NCI-H1105 (cell line): Measurements from ENCODE around the gene PRRG2.
"Not testable (repeated sequence)": the region's sequence is repeated elsewhere in the genome, so short reads cannot be mapped to it uniquely, and the experiment has no call there.

Source experiments
- DNase-seq: peaks from one replicate; lab custom pipeline; 2025; lab: John Stamatoyannopoulos, UW

PRRG2 gene

DNA sequence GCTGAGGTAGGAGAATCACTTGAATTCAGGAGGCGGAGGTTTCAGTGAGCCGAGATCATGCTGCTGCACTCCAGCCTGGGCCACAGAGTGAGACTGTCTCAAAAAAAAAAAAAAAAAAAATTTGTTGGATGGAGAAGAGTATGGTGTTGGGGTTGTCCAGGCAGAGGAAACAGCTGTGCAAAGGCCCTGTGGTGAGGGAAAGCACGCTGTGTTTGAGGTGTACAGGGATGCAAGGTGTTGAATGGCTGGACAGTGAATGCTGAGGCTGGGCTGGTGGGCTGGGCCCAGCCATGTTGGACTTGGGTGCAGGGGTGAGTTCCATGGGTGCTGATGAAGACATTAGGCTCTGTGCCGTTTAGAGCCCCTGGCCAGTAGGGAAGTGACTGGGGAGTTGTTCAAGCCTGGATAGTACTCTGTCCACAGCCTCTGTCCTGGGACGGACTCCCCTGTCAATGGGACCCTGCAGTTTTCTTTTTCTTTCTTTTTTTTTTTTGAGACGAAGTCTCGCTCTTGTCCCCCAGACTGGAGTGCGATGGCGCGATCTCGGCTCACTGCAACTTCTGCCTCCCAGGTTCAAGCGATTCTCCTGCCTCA, 28.5 kb downstream of the PRRG2 start:
- no peak for DNase-seq

DNA sequence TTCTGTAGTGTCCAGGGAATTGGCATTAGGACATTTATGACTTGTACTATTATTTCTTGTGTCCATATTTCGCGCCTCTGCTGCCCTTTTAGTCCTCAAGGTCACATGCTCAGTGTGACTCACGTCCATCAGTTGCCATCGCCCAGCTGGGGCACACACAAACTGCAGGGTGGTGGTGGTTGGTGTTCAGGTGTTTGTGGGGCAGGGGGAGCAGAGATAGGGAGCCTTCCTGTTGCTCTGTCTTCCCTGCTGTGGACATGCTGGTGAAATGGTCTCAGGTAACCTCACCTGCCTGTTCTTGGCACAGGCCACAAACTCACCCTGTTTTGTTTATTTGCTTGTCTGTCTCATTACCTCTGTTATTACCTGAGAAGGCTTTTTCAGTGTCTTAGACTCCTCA, 32.3 kb downstream of the PRRG2 start:
- no peak for DNase-seq

DNA sequence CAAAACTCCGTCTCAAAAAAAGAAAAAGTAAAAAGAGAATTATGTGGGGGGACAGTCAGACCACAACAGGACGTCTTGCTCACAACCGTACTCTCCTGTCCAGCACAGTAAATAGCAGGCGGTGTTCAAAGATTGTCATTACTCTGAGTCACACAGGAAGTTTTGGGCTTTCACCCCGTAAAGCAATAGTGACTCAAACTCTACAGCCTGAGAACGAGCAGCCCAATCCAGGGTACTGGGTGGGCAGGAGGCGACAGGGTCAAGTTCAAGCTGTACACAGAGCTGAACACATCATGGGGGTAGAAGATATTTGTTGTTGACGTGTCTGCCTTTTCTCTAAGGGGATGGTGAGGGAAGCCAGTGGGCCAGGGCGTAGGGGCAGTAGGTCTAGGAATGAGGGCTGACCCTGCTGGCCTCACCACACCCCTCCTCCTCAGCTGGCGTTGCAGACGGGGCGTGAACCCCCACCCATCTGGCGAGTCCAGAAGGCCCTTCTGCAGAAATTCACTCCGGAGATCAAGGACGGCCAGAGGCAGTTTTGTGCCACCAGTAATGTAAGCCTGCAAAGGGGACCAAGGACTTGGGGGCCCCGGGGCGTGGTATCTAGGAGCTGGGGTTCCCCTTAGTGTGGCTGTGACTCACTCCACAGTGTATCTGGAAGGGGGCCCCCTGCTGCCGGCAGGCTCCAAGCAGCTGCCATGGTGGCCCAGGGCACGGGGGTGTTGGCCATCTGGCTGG, 33.1 kb downstream of the PRRG2 start:
- DNase-seq, result no peak

DNA sequence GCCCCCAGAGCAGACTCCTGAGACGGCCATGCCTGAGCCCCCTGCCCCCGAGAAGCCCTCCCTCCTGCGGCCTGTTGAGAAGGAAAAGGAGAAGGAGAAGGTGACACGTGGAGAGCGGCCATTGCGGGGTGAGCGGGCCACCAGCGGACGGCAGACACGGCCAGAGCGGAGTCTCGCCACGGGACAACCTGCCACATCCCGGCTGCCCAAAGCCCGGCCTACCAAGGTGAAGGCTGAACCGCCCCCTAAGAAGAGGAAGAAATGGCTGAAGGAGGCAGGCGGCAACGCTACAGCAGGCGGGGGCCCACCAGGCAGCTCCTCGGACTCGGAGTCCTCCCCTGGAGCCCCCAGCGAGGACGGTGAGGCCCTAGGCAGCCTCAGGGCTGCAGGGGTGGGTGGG, 34.7 kb downstream of the PRRG2 start:
- no peak for DNase-seq

DNA sequence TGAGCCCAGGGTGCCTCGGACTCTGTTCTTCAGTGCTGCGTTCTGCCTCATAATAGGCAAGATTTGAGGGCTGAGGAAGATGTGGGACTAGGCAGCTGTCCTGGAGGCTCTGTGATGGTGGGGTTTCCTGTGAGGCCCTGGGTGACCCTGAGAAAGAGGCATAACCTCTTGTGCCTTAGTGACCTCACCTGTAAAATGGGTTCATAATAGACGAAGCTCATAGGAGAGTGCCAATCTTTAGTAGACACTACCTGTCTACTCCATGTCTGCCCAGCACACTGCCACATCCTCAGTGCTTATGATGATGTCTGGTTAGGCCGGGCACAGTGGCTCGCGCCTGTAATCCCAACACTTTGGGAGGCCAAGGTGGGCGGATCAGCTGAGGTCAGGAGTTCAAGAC, 35.4 kb downstream of the PRRG2 start:
- no peak for DNase-seq

DNA sequence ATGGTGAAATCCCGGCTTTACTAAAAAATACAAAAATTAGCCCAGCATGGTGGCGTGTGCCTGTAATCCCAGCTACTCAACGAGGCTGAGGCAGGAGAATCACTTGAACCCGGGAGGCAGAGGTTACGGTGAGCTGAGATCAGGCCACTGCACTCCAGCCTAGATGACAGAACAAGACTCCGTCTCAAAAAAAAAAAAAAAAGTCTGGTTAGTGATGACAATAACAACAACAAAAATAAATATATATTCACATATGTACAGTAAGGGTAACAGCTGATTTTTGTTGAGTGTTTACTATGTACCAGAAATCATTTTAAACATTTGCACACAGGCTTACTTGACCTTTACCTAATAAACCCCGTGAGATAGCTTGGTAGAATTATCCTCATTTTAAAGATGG, 35.8 kb downstream of the PRRG2 start:
- DNase-seq, result no peak

DNA sequence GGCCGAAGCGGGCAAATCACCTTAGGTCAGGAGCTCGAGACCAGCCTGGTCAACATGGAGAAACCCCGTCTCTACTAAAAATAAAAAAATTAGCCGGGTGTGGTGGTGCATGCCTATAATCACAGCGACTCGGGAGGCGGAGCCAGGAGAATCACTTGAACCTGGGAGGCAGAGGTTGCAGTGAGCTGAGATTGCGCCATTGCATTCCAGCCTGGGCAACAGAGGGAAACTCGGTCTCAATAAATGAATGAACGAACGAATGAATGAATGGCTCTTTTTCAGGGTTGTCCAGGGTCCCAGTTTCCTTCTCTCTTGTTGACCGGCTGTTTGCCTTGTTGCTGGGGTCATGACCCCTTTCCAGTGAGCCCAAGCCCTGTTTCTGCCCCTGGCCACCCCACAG, 36.7 kb downstream of the PRRG2 start:
- DNase-seq, result not testable (repeated sequence)

DNA sequence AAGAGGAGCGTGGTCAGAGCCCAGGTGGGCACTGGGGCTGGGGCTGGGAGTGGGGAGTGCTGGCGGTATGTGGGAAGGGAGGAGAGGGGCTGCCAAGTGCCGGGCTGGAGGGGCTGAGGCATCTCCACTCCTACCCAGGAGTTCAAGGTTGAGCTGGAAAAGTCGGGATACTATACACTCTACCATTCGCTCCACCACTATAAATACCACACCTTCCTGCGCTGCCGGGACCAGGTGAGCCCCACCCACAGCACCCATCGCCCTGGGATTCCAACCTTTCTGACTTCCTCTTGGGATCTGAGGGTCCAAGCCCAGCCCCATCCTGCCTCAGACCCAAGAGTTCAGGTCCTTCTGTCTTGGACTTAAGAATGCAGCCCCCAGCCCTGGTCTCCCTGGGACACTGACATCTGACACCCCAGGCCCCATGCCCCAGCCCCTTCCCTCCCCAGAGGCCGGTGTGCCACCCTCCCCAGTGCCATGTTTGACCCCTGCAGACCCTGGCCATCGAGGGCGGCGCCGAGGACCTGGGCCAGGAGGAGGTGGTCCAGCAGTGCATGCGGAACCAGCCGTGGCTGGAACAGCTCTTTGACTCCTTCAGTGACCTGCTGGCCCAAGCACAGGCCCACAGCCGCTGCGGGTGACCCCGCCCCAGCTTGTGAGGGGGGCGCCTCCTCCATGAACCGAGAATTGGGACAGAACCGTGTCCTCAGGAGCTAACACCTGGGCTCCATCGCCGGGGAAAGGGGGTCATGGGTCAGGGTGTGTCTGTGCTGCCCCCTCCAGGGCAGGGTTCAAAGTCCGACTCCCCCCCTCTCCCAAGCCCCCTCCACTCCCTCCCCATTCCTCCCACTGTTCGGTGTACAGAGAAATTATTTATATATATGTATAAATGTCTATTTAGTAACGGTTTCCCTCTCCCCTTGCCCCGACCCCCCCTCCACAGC, 44.1 kb downstream of the PRRG2 start:
- DNase-seq, result no peak

DNA sequence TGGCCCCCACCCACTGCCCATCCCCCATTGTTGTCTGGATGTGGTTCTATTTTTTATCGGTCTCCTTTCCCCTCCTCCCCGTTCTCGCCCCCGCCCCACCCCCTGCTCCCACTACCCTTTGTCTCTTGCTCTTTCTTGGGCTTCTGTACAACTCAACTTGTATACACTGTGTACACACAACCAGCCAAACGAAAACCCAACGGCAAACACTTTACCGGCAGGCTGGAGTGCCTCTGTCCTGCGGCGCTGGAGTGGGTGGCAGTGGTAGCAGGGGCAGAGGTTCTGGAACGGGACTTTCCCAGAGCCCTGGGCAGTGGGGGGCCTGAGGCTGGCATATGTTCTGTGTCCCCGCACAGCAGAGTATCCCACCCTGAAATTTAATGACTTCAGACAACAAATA, 45.1 kb downstream of the PRRG2 start:
- no peak for DNase-seq

DNA sequence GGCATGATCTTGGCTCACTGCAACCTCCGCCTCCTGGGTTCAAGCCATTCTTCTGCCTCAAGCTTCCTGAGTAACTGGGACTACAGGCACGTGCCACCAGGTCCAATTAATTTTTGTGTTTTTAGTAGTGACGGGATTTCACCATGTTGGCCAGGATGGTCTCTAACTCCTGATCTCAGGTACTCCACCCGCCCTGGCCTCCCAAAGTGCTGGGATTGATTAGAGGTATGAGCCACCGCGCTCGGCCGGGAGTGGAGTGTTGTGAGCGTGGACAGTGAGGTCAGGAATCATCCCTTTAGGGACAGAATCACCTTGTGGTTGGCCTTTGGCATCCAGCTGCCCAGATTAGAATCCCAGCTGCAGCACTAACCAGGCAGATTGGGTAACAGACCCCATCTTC, 48.5 kb downstream of the PRRG2 start:
- DNase-seq, result no peak

DNA sequence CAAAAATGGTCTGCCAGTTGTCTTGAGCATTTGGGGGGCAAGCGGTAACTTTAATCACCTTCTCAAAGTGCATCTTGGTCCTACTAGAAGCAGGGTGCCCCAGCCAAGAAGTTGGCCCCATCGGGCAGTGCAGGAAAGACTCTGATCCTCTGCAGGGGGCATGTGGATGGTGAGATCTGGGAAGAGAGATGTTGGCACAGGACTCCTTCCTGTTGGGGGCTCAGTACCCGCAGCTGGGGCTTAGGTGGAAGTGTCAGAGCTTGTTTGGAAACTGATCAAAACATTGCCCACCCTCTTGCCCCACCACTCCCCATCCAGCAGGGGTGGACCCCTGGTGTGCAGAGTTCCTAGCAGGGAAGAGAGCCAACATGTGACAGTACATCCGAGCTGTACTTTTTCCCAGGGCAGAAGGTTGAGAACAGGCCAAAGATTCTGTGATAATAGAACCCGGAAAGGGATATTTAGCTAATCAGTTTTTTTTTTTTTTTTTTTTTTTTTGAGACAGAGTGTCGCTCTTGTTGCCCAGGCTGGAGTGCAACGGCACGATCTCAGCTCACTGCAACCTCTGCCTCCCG, 50.0 kb downstream of the PRRG2 start:
- DNase-seq, result no peak

DNA sequence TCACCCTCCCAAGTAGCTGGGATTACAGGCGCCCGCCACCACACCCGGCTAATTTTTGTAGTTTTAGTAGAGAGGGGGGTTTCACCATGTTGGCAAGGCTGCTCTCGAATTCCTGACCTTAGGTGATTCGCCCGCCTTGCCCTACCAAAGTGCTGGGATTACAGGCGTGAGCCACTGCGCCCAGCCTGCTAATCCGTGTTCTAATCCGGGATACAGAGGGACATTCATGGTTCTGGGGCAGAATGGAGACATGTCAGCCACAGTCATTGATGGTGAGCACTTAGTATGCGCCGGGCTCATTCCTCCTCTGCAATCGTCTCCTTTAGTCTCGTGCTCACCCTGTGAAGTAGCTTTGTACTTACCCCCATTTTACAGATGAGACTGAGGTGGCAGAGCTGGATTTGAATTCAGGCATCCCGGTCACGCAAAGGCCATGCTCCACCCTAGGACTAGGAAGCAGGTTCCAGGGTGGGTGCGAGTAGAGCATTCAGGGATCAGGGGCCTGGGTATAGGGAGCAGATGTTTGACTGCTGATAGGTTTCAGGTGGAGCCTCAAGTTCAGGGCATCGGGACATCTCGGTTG, 50.6 kb downstream of the PRRG2 start:
- DNase-seq, result no peak

DNA sequence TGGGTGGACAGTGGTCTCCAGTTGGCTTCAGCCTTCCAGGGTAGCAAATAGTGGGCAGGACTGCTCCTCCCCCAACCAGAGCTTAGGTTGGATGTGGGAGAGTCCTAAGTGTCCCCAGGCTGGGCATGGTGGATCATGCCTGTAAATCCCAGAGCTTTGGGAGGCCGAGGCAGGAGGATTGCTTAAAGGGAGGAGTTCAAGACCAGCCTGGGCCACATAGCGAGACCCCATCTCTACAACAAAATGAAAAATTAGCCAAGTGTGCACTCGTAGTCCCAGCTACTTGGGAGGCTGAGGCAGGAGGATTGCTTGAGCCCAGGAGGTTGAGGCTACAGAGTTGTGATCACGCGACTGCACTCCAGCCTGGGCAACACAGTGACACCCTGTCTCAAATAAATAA, 51.5 kb downstream of the PRRG2 start:
- no peak for DNase-seq

DNA sequence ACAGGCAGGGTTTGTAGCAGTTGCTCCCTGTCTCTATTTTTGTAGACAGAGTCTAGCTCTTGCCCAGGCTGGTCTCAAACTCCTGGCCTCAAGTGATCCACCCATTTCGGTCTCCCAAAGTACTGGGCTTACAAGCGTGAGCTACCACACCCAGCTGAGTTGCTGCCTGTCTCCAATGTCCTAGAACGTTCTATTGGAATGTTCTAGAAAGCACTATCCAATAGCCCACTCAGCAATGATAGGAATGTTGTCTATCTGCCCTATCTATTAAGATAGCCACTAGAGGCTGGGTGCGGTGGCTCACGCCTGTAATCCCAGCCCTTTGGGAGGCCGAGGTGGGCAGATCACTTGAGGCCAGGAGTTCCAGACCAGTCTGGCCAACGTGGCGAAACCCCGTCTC, 52.2 kb downstream of the PRRG2 start:
- not testable (repeated sequence) for DNase-seq

DNA sequence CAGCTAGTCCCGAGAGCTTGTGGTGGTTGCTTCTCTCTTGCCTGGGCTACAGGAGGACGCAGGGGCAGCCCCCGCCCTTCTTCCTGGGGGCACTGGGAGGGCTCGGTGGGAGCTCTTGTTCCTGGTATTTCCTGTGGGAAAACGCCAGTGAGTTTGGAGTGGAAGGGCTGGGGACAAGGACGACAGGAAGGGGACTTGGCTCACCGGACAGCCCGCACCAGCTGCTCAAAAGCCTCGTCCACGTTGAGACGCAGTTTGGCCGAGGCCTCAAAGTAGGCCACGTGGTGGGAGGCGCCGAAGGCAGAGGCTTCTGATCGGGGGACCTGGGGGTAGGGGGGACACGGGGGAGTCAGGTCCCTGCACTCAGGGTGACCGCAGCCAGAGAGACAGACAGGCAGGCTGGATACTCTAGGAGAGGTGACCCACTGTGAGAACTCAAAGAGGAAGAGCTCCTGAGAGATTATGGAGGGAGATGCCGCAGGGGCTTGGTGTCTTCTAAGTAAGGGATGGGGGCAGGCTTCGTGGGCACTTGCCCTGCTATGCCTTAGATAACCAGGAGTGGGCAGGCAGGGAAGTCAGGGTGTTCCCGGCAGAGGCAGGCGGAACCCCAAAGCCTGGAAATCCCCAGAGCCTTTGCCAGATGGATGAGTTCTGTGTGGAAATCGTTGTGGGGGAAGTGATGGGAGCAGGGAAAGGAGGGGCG, 54.6 kb downstream of the PRRG2 start:
- no peak for DNase-seq

DNA sequence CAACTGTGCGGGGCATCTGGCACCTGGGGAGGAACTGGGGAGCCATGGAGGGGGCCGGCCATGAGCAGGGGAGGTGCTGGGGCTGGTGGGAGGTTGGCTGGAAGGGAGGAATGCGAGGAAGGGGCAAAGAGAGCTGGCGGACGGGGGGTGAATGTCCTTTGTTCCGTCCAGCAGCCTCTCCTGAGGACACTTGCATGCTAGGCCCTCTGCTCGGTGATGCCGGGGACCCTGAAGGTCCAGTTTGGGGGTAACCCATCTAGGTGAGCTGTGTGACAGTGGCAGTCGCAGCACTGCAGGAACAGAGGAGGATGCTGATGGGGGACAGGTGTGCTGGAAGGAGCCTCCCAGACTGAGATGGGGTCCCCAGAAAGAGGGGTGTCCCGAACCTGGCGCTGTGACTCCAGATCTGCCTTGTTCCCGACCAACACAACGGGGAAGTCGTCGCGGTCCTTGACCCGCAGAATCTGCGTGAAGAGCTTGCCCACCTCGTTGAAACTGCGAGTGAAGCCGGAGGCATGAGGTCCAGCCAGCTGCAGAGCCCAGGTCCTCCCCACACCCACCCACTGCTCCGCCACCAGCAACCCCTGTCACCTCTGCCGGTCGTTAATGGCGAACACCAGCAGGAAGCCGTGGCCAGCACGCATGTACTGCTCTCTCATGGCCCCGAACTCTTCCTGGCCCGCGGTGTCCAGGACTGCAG, 55.3 kb downstream of the PRRG2 start:
- DNase-seq, result no peak

DNA sequence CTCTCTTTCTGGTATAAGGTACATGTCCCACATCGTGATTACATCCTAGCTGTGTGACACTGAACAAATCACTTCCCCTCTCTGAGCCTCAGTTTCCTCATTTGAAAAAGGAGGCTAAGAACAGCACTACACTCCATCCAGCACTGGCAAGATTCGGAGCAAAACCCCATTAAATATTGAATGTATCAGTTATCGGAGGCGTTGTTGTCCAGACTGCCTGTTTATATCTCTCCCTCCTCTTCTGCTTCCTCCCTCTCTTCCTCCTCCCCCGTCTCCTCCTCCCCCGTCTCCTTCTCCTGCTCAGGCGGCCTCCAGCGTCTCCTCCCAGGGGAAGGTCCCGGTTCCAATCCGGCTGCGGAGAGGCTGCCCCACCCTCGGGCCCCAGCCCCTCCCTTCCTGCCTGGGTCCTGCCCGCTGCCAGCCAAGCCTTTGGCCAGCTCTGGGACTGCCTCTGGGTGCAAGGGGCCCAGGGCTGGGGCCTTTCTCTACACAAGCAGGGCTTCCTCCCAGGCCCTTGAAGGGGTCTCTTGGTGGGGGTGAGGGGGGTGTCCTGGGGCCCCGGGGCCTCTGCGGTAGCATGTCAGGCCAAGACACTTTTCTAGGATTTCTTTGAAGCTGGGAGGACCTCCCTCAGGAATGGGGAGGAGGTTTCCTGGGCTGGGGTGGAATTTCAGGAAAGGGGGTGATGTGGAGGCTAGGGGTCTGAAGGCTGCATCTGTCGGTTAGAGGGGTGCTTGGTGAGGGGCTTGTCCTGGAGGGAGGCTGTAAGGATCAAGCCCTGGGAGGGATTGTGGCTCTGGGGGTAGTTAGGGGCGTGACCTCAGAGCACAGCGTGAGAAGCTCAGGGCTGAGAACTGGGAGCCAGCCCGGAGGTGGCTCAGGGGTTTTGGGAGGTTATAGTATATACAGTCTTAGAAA, 57.0 kb downstream of the PRRG2 start:
- no peak for DNase-seq

DNA sequence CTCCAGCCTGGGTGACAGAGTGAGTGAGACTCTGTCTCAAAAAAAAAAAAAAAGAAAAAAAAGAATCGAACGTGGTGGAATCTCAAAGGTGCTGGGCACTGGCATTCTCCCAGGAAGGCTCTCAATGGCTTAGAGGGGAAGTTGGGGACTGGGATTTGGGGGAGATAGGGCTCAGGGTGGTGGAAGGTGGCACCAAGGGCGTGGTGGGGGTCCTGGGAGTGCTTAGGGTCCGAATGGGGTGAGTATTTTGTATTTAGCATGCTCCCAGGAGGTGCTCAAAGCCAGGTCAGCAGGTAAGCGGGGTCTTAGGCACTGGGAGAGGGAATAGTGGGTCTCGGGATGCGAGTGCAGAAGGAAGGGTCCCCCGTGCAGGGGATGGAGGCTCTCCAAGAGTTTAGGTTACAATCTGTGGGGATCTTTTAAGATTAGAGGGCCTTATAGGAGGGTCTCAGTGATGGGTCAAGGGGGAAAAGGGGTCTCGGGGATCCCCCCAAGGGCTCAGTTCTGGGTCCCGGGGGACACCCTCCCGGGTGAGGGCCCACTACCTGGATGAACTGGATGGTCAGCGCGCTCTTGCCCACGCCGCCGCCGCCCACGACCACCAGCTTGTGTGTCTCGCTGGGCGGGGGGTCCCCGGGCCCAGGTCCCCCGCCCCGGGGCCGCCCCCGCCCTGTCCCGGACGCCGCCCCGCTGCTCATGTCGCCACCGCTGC, 58.4 kb downstream of the PRRG2 start:
- no peak for DNase-seq
